ENCODE results near the gene PROCR.

PROCR gene

DNA sequence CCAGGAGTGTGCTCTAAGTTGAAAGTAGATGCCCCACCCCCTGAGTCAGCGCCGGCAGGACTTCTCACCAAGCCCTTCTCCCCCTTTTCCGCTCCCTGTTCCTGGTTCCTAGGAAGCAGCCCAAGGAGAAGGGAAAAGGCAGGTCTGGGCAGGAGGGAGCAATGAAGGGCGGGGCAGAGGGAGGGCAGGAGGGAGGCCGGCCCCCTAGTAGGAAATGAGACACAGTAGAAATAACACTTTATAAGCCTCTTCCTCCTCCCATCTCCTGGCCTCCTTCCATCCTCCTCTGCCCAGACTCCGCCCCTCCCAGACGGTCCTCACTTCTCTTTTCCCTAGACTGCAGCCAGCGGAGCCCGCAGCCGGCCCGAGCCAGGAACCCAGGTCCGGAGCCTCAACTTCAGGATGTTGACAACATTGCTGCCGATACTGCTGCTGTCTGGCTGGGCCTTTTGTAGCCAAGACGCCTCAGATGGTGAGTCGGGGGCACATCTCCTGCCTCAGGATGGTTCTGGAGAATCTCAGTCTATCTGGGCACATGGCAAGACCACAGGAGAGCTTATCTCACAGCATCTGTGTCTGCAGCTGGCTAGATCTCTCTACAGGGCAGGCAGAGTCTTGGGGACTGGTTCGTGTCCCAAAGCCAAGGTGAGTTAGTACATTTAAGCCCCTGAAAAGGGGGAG, at the start of gene PROCR:
Gene PROCR (plus strand): TSS at position 320 of the 681 bp plus-strand sequence. CDS start 83 bp downstream, at position 403.
- peak within 1 kb of the TSS; percentile 30 for H3K4me3 ChIP-seq (ENCODE audit: low read depth, low read length)
- no peak for TF ChIP-seq POLR2A (IDR thresholded peaks at IDR 0.05; ENCODE audit: extremely low read depth, insufficient read length)
- TF ChIP-seq, protein P1, sequence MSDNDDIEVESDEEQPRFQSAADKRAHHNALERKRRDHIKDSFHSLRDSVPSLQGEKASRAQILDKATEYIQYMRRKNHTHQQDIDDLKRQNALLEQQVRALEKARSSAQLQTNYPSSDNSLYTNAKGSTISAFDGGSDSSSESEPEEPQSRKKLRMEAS (IDR thresholded peaks at IDR 0.05; ENCODE audit: low read depth, low read length) = no peak
- no peak for TF ChIP-seq MYC (IDR thresholded peaks at IDR 0.05; ENCODE audit: low read depth, low read length)
- TF ChIP-seq, protein P2, sequence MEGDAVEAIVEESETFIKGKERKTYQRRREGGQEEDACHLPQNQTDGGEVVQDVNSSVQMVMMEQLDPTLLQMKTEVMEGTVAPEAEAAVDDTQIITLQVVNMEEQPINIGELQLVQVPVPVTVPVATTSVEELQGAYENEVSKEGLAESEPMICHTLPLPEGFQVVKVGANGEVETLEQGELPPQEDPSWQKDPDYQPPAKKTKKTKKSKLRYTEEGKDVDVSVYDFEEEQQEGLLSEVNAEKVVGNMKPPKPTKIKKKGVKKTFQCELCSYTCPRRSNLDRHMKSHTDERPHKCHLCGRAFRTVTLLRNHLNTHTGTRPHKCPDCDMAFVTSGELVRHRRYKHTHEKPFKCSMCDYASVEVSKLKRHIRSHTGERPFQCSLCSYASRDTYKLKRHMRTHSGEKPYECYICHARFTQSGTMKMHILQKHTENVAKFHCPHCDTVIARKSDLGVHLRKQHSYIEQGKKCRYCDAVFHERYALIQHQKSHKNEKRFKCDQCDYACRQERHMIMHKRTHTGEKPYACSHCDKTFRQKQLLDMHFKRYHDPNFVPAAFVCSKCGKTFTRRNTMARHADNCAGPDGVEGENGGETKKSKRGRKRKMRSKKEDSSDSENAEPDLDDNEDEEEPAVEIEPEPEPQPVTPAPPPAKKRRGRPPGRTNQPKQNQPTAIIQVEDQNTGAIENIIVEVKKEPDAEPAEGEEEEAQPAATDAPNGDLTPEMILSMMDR (IDR thresholded peaks at IDR 0.05; ENCODE audit: low read depth, low read length) = no peak
- peak; percentile 76 for DNase-seq (ENCODE audit: low read depth)

GRCh38 chr20:35122756-35123405, 49.0 kb upstream of the PROCR start:
- H3K4me3 ChIP-seq (ENCODE audit: low read depth, low read length) = no peak overlapping the region
- no peak for DNase-seq (ENCODE audit: low read depth)
- TF ChIP-seq POLR2A (IDR thresholded peaks at IDR 0.05; ENCODE audit: extremely low read depth, insufficient read length) (no peak), MYC (IDR thresholded peaks at IDR 0.05; ENCODE audit: low read depth, low read length) (no peak)
- TF ChIP-seq, protein P1 (IDR thresholded peaks at IDR 0.05; ENCODE audit: low read depth, low read length) = no peak
- TF ChIP-seq, protein P2 (IDR thresholded peaks at IDR 0.05; ENCODE audit: low read depth, low read length) = no peak

DNA sequence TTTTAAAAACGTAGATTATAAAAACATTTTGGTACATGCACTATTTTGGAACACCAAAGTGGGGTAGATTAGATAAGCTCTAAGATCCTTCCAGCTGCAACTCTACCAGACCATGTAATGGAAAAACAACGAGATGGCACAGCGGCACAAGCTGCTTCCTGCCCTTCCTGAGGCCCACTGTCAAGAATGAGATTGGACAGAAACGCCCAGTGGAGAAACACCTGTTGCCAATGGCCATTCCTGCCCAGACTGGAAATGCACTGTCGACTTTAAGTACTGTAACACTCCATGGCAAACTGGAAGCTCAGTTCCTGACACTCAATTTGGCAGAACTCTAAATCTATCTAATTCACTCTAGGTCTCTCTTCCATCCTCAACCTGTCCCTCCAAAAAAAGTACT, 46.1 kb upstream of the PROCR start:
- no peak for DNase-seq (ENCODE audit: low read depth)
- TF ChIP-seq MYC (IDR thresholded peaks at IDR 0.05; ENCODE audit: low read depth, low read length) (no peak), POLR2A (IDR thresholded peaks at IDR 0.05; ENCODE audit: extremely low read depth, insufficient read length) (no peak)
- TF ChIP-seq, protein P1 (IDR thresholded peaks at IDR 0.05; ENCODE audit: low read depth, low read length) = no peak
- TF ChIP-seq, protein P2 (IDR thresholded peaks at IDR 0.05; ENCODE audit: low read depth, low read length) = no peak
- H3K4me3 ChIP-seq (ENCODE audit: low read depth, low read length) = no peak overlapping the region

DNA sequence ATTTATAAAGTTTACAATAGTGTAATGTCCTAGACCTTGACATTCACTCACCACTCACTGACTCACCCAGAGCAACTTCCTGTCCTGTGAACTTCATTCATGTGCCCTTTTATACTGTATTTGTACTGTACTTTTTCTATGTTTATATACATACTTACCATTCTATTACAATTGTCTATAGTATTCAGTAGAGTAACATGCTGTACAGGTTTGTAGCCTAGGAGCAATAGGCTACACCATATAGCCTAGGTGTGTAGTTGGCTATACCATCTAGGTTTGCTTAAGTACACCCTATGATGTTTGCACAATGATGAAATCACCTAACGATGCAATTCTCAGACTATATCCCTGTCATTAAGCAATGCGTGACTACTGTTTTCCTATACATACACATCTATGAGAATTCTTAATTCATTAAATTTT, 42.2 kb upstream of the PROCR start:
- H3K4me3 ChIP-seq (ENCODE audit: low read depth, low read length) = no peak overlapping the region
- peak; percentile 63 for DNase-seq (ENCODE audit: low read depth)
- TF ChIP-seq, protein P2 (IDR thresholded peaks at IDR 0.05; ENCODE audit: low read depth, low read length) = no peak
- TF ChIP-seq, protein P1 (IDR thresholded peaks at IDR 0.05; ENCODE audit: low read depth, low read length) = no peak
- TF ChIP-seq MYC (IDR thresholded peaks at IDR 0.05; ENCODE audit: low read depth, low read length) = no peak
- no peak for TF ChIP-seq POLR2A (IDR thresholded peaks at IDR 0.05; ENCODE audit: extremely low read depth, insufficient read length)

- H3K4me3 ChIP-seq (ENCODE audit: low read depth, low read length) = no peak overlapping the region
- TF ChIP-seq POLR2A (IDR thresholded peaks at IDR 0.05; ENCODE audit: extremely low read depth, insufficient read length) (no peak), MYC (IDR thresholded peaks at IDR 0.05; ENCODE audit: low read depth, low read length) (no peak)
- TF ChIP-seq, protein P1 (IDR thresholded peaks at IDR 0.05; ENCODE audit: low read depth, low read length) = no peak
- TF ChIP-seq, protein P2 (IDR thresholded peaks at IDR 0.05; ENCODE audit: low read depth, low read length) = no peak
- DNase-seq (ENCODE audit: low read depth) = no peak
These were observed 39.9 kb upstream of the PROCR start for GRCh38 chr20:35131934-35132333.

All from NB4 (cell line).